ENCODE results near the gene MACO1.

DNA sequence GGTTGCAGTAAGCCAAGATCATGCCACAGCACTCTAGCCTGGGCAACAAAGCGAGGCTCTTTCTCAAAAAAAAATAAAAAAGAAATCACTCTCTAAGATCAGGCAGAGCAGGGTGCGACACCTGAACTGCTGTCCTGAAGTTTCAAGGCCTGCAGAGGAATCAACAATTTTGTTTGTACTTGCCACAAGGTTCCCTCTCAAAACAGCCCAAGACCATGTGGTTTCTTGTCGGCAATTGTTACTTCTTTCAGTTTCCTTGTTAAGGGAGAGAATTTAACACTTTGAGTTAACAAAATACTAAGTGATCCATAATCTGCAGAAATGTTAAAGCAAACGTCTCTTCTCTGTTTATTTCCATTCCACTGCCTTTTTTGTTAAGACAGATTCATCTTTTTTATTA lies 36.5 kb downstream of the MACO1 start:
- no peak for TF ChIP-seq CTCF (IDR thresholded peaks at IDR 0.05; ENCODE audit: low read length)
- no peak for TF ChIP-seq EZH2 (optimal IDR thresholded peaks at IDR 0.05; ENCODE audit: low read depth, low read length)

All from MM.1S (cell line).